Esophagus muscularis mucosa (tissue), 4 donors: Measurements from ENCODE around the gene MAP3K4.

Experiments
- CTCF ChIP-seq, 3 experiments: fragments of 200-600 bp in 2 of 3; fragments of 450-650 bp in 1 of 3; sonication (generic) in 2 of 3; IDR thresholded peaks; one replicate each; pipeline ENCODE4 v1.5.1; 2017 to 2019; ENCODE audit warnings: antibody characterized with exemption in 3 of 3, mild to moderate bottlenecking in 2 of 3, moderate library complexity in 1 of 3
- EP300 ChIP-seq: sonication (generic); formaldehyde crosslinking; IDR thresholded peaks from one replicate; pipeline ENCODE4 v1.6.1; 2017; ENCODE audit warnings: antibody characterized with exemption
- POLR2A ChIP-seq: fragments of 450-650 bp; IDR thresholded peaks from one replicate; pipeline ENCODE4 v1.6.1; 2017; ENCODE audit warnings: antibody characterized with exemption, moderate library complexity, mild to moderate bottlenecking, low read depth
- POLR2AphosphoS5 ChIP-seq, 2 donors: sonication (generic); formaldehyde crosslinking; IDR thresholded peaks; one replicate each; pipeline ENCODE4 v1.6.1; 2017; ENCODE audit warnings: antibody characterized with exemption in 2 of 2

- TF ChIP-seq POLR2A (no peak), CTCF (IDR thresholded peaks at IDR 0.05) (no peak), EP300 (no peak), POLR2AphosphoS5 (IDR thresholded peaks at IDR 0.05) (no peak)
Measured at GRCh38 chr6:161150136-161150535, 158.6 kb downstream of the MAP3K4 start.
